PC-3 (cell line): ENCODE measurements around the gene TIMP4. TPM values are rescaled to one million over a fixed set of nuclear protein-coding genes. Genes with fewer than 3 reads are reported as not detected.

Experiments
- ATAC-seq: fragments of 200-7000 bp; cut with Tn5 transposase; 2 replicates; pipeline ENCODE4 v1.9.1; 2020; ENCODE audit warnings: mild to moderate bottlenecking, moderate library complexity
- BruUV-seq: library from RNA; stranded (reverse); fragments of 400-500 nt; replicated peaks from 2 replicates; lab custom pipeline; 2021; lab: Mats Ljungman, UMichigan
- CTCF ChIA-PET: fragments of 300-600 bp; sonication (Branson Sonifier 250); formaldehyde crosslinking; loops from one replicate; lab custom pipeline; 2022; ENCODE audit warnings: antibody characterized with exemption; lab: Charles Lee
- POLR2A ChIA-PET: fragments of 300-600 bp; sonication (Branson Sonifier 250); formaldehyde crosslinking; loops from one replicate; lab custom pipeline; 2022; ENCODE audit warnings: antibody characterized with exemption; ENCODE audit not compliant: unreplicated experiment; lab: Charles Lee
- DNase-seq: peaks from one replicate; pipeline ENCODE4 v3.0.0-alpha.2; 2015
- H2AFZ ChIP-seq: fragments of 300-600 bp; sonication (generic); 2 replicates; pipeline ENCODE4 v1.6.0; 2016; ENCODE audit warnings: antibody characterized with exemption, low read length
- H3F3A ChIP-seq: fragments of 300-600 bp; sonication (generic); one replicate; pipeline ENCODE4 v1.6.0; 2017; ENCODE audit warnings: antibody characterized with exemption, low read length, control low read depth, mild to moderate bottlenecking; ENCODE audit not compliant: unreplicated experiment
- H3K27ac ChIP-seq: fragments of 300-600 bp; sonication (generic); 2 replicates; pipeline ENCODE4 v1.5.1; 2016; ENCODE audit warnings: mild to moderate bottlenecking, low read length
- H3K27me3 ChIP-seq: fragments of 300-600 bp; sonication (generic); 2 replicates; pipeline ENCODE4 v1.6.1; 2016; ENCODE audit warnings: low read length, mixed read lengths
- H3K36me3 ChIP-seq: fragments of 300-600 bp; sonication (generic); 2 replicates; pipeline ENCODE4 v1.6.1; 2016; ENCODE audit warnings: low read depth, mixed run types, low read length, mixed read lengths
- H3K4me1 ChIP-seq: fragments of 300-600 bp; sonication (generic); 2 replicates; pipeline ENCODE4 v1.5.1; 2016; ENCODE audit warnings: low read length; ENCODE audit not compliant: insufficient read depth
- H3K4me2 ChIP-seq: fragments of 300-600 bp; sonication (generic); 2 replicates; pipeline ENCODE4 v1.6.0; 2016; ENCODE audit warnings: low read length
- H3K4me3 ChIP-seq: fragments of 300-600 bp; sonication (generic); 2 replicates; pipeline ENCODE4 v1.5.1; 2016; ENCODE audit warnings: mild to moderate bottlenecking, low read length, mixed read lengths
- H3K79me2 ChIP-seq: fragments of 300-600 bp; sonication (generic); 2 replicates; pipeline ENCODE4 v1.6.1; 2017; ENCODE audit warnings: low read length, mixed read lengths
- H3K9ac ChIP-seq: fragments of 300-600 bp; sonication (generic); 2 replicates; pipeline ENCODE4 v1.6.0; 2016; ENCODE audit warnings: mild to moderate bottlenecking, low read length
- H3K9me2 ChIP-seq: fragments of 300-600 bp; sonication (generic); replicated peaks from 2 replicates; pipeline ENCODE4 v1.6.1; 2016; ENCODE audit warnings: mixed run types, low read length, mixed read lengths
- H3K9me3 ChIP-seq: fragments of 300-600 bp; sonication (generic); 2 replicates; pipeline ENCODE4 v1.6.1; 2016; ENCODE audit warnings: low read length, mixed read lengths
- H4K20me1 ChIP-seq: fragments of 300-600 bp; sonication (generic); 2 replicates; pipeline ENCODE4 v1.6.1; 2016; ENCODE audit warnings: low read length, mixed read lengths
- EZH2 ChIP-seq: fragments of 300-600 bp; sonication (generic); IDR thresholded peaks from one replicate; pipeline ENCODE4 v1.6.1; 2017; ENCODE audit warnings: antibody characterized with exemption, mild to moderate bottlenecking, low read length; ENCODE audit not compliant: unreplicated experiment
- EZH2phosphoT487 ChIP-seq: fragments of 300-600 bp; sonication (generic); IDR thresholded peaks from 2 replicates; pipeline ENCODE4 v1.6.1; 2018; ENCODE audit warnings: mild to moderate bottlenecking, antibody characterized with exemption, low read length, borderline replicate concordance
- intact Hi-C: fragments of 100-400 bp; cut with micrococcal nuclease; formaldehyde crosslinking; loops from 2 replicates; pipeline ENCODE4 v1.9.0; 2023
- total RNA-seq: library from RNA; depleted of rRNA; stranded (reverse); fragments of >200 nt; gene quantifications from 2 replicates; pipeline ENCODE4 v1.2.3, GENCODE V29; 2014; rRNA removed
- TF ChIP-seq, protein P1 (sequence below): fragments of 300-600 bp; sonication (generic); conservative IDR thresholded peaks from 2 replicates; pipeline ENCODE4 v1.5.1; 2017; ENCODE audit warnings: antibody characterized with exemption, low read depth, mild to moderate bottlenecking, low read length

Gene TIMP4
- total RNA-seq, 1 experiment from 2014 or later: 7.3 TPM

DNA sequence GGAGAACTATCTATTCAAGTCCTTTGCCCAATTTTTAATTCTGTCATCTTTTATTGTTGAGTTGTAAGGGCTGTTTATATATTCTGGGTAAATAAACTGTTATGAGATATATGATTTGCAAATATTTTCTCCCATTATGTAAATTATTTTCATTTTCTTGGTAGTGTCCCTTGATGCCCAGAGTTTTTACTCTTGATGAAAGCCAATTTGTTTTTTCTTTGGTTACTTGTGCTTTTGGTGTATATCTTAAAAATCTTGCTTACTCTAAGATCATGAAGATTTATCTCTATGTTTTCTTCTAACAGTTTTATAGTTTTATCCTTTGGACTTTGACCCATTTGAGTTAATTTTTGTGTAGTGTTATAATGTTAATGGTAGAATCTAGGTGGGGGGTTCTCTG, 44.5 kb downstream of the TIMP4 start:
- Histone ChIP-seq H3K4me1 (no peaks in the 10 kb centered on the region), H4K20me1 (no peaks in the 10 kb centered on the region), H3F3A (no peaks in the 10 kb centered on the region), H3K36me3 (no peaks in the 10 kb centered on the region), H3K9ac (no peak overlapping the region), H3K27me3 (peaks cover 30% of the 10 kb centered on the region; the same call in 1 of the 2 replicates), H3K9me2 (no peaks in the 10 kb centered on the region), H3K9me3 (no peaks in the 10 kb centered on the region), H3K79me2 (no peaks in the 10 kb centered on the region), H3K27ac (no peak overlapping the region), H2AFZ (no peak overlapping the region), H3K4me3 (no peak overlapping the region), H3K4me2 (no peak overlapping the region)
- ChIA-PET POLR2A (no interaction called here), CTCF (no interaction called here)
- TF ChIP-seq, protein P1, sequence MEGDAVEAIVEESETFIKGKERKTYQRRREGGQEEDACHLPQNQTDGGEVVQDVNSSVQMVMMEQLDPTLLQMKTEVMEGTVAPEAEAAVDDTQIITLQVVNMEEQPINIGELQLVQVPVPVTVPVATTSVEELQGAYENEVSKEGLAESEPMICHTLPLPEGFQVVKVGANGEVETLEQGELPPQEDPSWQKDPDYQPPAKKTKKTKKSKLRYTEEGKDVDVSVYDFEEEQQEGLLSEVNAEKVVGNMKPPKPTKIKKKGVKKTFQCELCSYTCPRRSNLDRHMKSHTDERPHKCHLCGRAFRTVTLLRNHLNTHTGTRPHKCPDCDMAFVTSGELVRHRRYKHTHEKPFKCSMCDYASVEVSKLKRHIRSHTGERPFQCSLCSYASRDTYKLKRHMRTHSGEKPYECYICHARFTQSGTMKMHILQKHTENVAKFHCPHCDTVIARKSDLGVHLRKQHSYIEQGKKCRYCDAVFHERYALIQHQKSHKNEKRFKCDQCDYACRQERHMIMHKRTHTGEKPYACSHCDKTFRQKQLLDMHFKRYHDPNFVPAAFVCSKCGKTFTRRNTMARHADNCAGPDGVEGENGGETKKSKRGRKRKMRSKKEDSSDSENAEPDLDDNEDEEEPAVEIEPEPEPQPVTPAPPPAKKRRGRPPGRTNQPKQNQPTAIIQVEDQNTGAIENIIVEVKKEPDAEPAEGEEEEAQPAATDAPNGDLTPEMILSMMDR: no peak
- no peak for TF ChIP-seq EZH2
- TF ChIP-seq EZH2phosphoT487: no peak
- no peak for ATAC-seq
- no TSS peak for BruUV-seq
- intact Hi-C loops: no loop called here
- no peak for DNase-seq

GRCh38 chr3:12107071-12107713, 51.5 kb downstream of the TIMP4 start:
- no peak overlapping the region for H3K4me2 ChIP-seq
- no peak overlapping the region for H3K9ac ChIP-seq
- no peaks in the 10 kb centered on the region for H3K4me1 ChIP-seq
- H3K9me2 ChIP-seq: no peaks in the 10 kb centered on the region
- no peaks in the 10 kb centered on the region for H4K20me1 ChIP-seq
- DNase-seq (no peak), ATAC-seq (no peak)
- ChIA-PET CTCF (no interaction called here), POLR2A (no interaction called here)
- no peak overlapping the region for H2AFZ ChIP-seq
- no TSS peak for BruUV-seq
- H3K36me3 ChIP-seq: no peaks in the 10 kb centered on the region
- H3K79me2 ChIP-seq: no peaks in the 10 kb centered on the region
- H3K27ac ChIP-seq: no peak overlapping the region
- TF ChIP-seq EZH2 (no peak), EZH2phosphoT487 (no peak)
- TF ChIP-seq, protein P1: no peak
- H3K4me3 ChIP-seq: no peak overlapping the region
- H3K27me3 ChIP-seq: peaks cover 7% of the 10 kb centered on the region; the same call in 1 of the 2 replicates
- H3F3A ChIP-seq: no peaks in the 10 kb centered on the region
- no peaks in the 10 kb centered on the region for H3K9me3 ChIP-seq
- intact Hi-C loops: no loop called here

Other genes starting within 250 kb of the TIMP4 start
- 1.5 and 1.9 TPM in 2 replicates for gene SYN2, start 154.5 kb downstream of the TIMP4 start, total RNA-seq
- gene PPARG, start 130.2 kb upstream of the TIMP4 start, total RNA-seq: 208 and 250 TPM in 2 replicates